WTC11 (cell line): Measurements from ENCODE around the gene PSMB2.

ENCODE experiments used
- CBFB ChIP-seq: sonication (generic); formaldehyde crosslinking; IDR thresholded peaks from 2 replicates; pipeline ENCODE4 v1.8.1; 2022; ENCODE audit warnings: mild to moderate bottlenecking, low read depth, missing genetic modification reagents
- CTCF ChIP-seq: fragments of 200-600 bp; IDR thresholded peaks from 2 replicates; pipeline ENCODE4 v1.8.0; 2022; ENCODE audit warnings: antibody characterized with exemption
- ELF4 ChIP-seq: sonication (generic); formaldehyde crosslinking; IDR thresholded peaks from 2 replicates; pipeline ENCODE4 v1.8.1; 2022; ENCODE audit warnings: low read depth, mild to moderate bottlenecking, moderate library complexity, missing genetic modification reagents
- FOXP1 ChIP-seq: sonication (generic); formaldehyde crosslinking; IDR thresholded peaks from 2 replicates; pipeline ENCODE4 v1.8.0; 2022; ENCODE audit warnings: missing genetic modification reagents, mild to moderate bottlenecking, moderate library complexity, borderline replicate concordance
- IRF1 ChIP-seq: sonication (generic); formaldehyde crosslinking; IDR thresholded peaks from 2 replicates; pipeline ENCODE4 v1.8.0; 2023; ENCODE audit warnings: missing genetic modification reagents
- JUN ChIP-seq: sonication (generic); formaldehyde crosslinking; IDR thresholded peaks from 2 replicates; pipeline ENCODE4 v1.8.0; 2023; ENCODE audit warnings: mild to moderate bottlenecking, missing genetic modification reagents
- RORB ChIP-seq: fragments of 250-450 bp; sonication (Bioruptor Pico); IDR thresholded peaks from 2 replicates; pipeline ENCODE4 v1.9.0; 2021; ENCODE audit warnings: mild to moderate bottlenecking
- SMAD4 ChIP-seq: sonication (generic); formaldehyde crosslinking; IDR thresholded peaks from 2 replicates; pipeline ENCODE4 v1.8.0; 2022; ENCODE audit warnings: mild to moderate bottlenecking, missing genetic modification reagents
- TP53 ChIP-seq: sonication (generic); formaldehyde crosslinking; IDR thresholded peaks from 2 replicates; pipeline ENCODE4 v1.8.1; 2023; ENCODE audit warnings: mild to moderate bottlenecking, missing genetic modification reagents
- USF2 ChIP-seq: sonication (generic); formaldehyde crosslinking; IDR thresholded peaks from 2 replicates; pipeline ENCODE4 v1.8.1; 2023; ENCODE audit warnings: mild to moderate bottlenecking, missing genetic modification reagents, moderate library complexity
- ZBTB21 ChIP-seq: sonication (generic); formaldehyde crosslinking; IDR thresholded peaks from 2 replicates; pipeline ENCODE4 v1.8.1; 2023; ENCODE audit warnings: mild to moderate bottlenecking, missing genetic modification reagents, borderline replicate concordance
- TF ChIP-seq, protein P1 (sequence below): sonication (generic); formaldehyde crosslinking; IDR thresholded peaks from 2 replicates; pipeline ENCODE4 v1.8.0; 2022; ENCODE audit warnings: mild to moderate bottlenecking, missing genetic modification reagents
- TF ChIP-seq, protein P2 (sequence below): sonication (generic); formaldehyde crosslinking; IDR thresholded peaks from 2 replicates; pipeline ENCODE4 v1.8.1; 2023; ENCODE audit warnings: mild to moderate bottlenecking, missing genetic modification reagents
- TF ChIP-seq, protein P3 (sequence below): sonication (generic); formaldehyde crosslinking; IDR thresholded peaks from 2 replicates; pipeline ENCODE4 v1.8.1; 2023; ENCODE audit warnings: mild to moderate bottlenecking, missing genetic modification reagents, moderate library complexity

DNA sequence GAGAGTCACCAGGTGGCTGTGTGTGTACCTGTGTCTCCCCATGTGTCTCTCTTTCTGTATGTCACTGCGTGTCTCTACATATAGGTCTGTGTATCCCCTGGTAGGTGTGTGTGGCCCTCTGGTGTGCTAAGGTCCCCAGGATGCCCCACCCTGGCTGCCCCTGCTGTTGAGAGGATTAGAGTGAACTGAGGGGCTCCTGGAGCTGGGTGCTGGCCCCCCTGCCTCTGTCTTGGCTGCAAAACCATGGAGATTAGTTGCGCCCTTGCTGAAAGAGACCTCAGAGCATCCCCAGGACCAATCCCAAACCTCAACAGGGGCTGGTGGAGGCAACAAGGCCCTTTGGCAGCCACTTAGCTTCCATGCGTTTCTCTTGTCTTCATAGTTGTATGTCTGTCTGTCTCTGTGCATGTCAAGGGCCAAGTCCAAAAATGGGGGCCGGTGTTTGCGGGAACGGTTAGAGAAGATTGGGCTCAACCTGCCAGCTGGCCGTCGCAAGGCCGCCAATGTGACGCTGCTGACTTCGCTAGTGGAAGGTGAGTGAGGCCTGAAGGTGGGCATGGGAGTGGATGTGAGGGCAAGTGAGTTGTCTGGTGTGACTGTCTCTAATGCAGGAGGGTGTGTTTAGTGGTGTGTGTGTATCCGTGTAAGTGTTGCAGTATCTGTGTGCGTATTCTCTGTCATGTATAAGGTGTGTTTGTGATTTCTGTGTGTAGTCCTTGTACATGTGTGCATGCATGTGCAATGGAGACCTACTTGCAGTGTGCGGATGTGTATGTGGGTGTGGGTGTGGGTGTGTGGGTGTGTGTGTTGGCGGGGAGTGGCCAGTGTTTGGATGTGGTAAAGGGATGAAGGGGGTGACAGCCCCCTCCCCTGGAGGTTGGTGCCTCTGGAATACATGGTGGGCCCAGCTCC lies 51.6 kb downstream of the PSMB2 start:
- no peak for TF ChIP-seq CTCF
- TF ChIP-seq JUN (CRISPR knock-in tag), result no peak
- no peak for TF ChIP-seq CBFB (CRISPR knock-in tag)
- no peak for TF ChIP-seq FOXP1 (CRISPR knock-in tag)
- no peak for TF ChIP-seq TP53 (CRISPR knock-in tag)
- TF ChIP-seq, protein P1, sequence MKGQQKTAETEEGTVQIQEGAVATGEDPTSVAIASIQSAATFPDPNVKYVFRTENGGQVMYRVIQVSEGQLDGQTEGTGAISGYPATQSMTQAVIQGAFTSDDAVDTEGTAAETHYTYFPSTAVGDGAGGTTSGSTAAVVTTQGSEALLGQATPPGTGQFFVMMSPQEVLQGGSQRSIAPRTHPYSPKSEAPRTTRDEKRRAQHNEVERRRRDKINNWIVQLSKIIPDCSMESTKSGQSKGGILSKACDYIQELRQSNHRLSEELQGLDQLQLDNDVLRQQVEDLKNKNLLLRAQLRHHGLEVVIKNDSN (CRISPR knock-in tag), result no peak
- no peak for TF ChIP-seq IRF1 (CRISPR knock-in tag)
- TF ChIP-seq, protein P2, sequence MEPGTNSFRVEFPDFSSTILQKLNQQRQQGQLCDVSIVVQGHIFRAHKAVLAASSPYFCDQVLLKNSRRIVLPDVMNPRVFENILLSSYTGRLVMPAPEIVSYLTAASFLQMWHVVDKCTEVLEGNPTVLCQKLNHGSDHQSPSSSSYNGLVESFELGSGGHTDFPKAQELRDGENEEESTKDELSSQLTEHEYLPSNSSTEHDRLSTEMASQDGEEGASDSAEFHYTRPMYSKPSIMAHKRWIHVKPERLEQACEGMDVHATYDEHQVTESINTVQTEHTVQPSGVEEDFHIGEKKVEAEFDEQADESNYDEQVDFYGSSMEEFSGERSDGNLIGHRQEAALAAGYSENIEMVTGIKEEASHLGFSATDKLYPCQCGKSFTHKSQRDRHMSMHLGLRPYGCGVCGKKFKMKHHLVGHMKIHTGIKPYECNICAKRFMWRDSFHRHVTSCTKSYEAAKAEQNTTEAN (CRISPR knock-in tag), result no peak
- no peak for TF ChIP-seq ELF4
- TF ChIP-seq RORB, result no peak
- TF ChIP-seq USF2 (CRISPR knock-in tag), result no peak
- TF ChIP-seq ZBTB21 (CRISPR knock-in tag), result no peak
- TF ChIP-seq SMAD4 (CRISPR knock-in tag), result no peak
- TF ChIP-seq, protein P3, sequence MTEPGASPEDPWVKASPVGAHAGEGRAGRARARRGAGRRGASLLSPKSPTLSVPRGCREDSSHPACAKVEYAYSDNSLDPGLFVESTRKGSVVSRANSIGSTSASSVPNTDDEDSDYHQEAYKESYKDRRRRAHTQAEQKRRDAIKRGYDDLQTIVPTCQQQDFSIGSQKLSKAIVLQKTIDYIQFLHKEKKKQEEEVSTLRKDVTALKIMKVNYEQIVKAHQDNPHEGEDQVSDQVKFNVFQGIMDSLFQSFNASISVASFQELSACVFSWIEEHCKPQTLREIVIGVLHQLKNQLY (CRISPR knock-in tag), result no peak
